ENCODE data around the gene CHL1.

CHL1 gene

GRCh38 chr3:244041-244440 is 47.5 kb downstream of the CHL1 start:
- in situ Hi-C loops (cut with HindIII; ENCODE audit: low pct_ligation_motif_present, low sequenced_read_pairs) = no loop called here
- DNase-seq = no peak
- TF ChIP-seq CTCF (IDR thresholded peaks at IDR 0.05; ENCODE audit: low read depth, low read length, missing control alignments) = no peak
- no peaks in the 10 kb centered on the region for H3K36me3 ChIP-seq (replicated peaks)
- H3K4me3 ChIP-seq (ENCODE audit: low read depth, low read length) = no peak overlapping the region
- no peaks in the 10 kb centered on the region for H3K27me3 ChIP-seq (replicated peaks)
- H3K27ac ChIP-seq = no peak overlapping the region

- Histone ChIP-seq H3K27ac (no peak overlapping the region), H3K27me3 (replicated peaks) (no peaks in the 10 kb centered on the region), H3K4me3 (ENCODE audit: low read depth, low read length) (no peak overlapping the region), H3K36me3 (replicated peaks) (no peaks in the 10 kb centered on the region)
- DNase-seq = no peak
- no peak for TF ChIP-seq CTCF (IDR thresholded peaks at IDR 0.05; ENCODE audit: low read depth, low read length, missing control alignments)
- in situ Hi-C loops (cut with HindIII; ENCODE audit: low pct_ligation_motif_present, low sequenced_read_pairs) = no loop called here
These were observed 51.4 kb downstream of the CHL1 start for GRCh38 chr3:247916-248315.

GRCh38 chr3:248864-249520 is 52.4 kb downstream of the CHL1 start:
- no peak for TF ChIP-seq CTCF (IDR thresholded peaks at IDR 0.05; ENCODE audit: low read depth, low read length, missing control alignments)
- H3K36me3 ChIP-seq (replicated peaks) = no peaks in the 10 kb centered on the region
- no peak overlapping the region for H3K27ac ChIP-seq
- no peaks in the 10 kb centered on the region for H3K27me3 ChIP-seq (replicated peaks)
- in situ Hi-C loops (cut with HindIII; ENCODE audit: low pct_ligation_motif_present, low sequenced_read_pairs) = no loop called here
- no peak for DNase-seq
- H3K4me3 ChIP-seq (ENCODE audit: low read depth, low read length) = no peak overlapping the region

GRCh38 chr3:249587-250262 is 53.2 kb downstream of the CHL1 start:
- in situ Hi-C loops (cut with HindIII; ENCODE audit: low pct_ligation_motif_present, low sequenced_read_pairs) = no loop called here
- Histone ChIP-seq H3K4me3 (ENCODE audit: low read depth, low read length) (no peak overlapping the region), H3K36me3 (replicated peaks) (no peaks in the 10 kb centered on the region), H3K27me3 (replicated peaks) (no peaks in the 10 kb centered on the region), H3K27ac (no peak overlapping the region)
- no peak for DNase-seq
- no peak for TF ChIP-seq CTCF (IDR thresholded peaks at IDR 0.05; ENCODE audit: low read depth, low read length, missing control alignments)

GRCh38 chr3:256501-256900 is 59.9 kb downstream of the CHL1 start:
- no peak for DNase-seq
- H3K27ac ChIP-seq = no peak overlapping the region
- no peak overlapping the region for H3K4me3 ChIP-seq (ENCODE audit: low read depth, low read length)
- in situ Hi-C loops (cut with HindIII; ENCODE audit: low pct_ligation_motif_present, low sequenced_read_pairs) = no loop called here
- TF ChIP-seq CTCF (IDR thresholded peaks at IDR 0.05; ENCODE audit: low read depth, low read length, missing control alignments) = no peak
- H3K27me3 ChIP-seq (replicated peaks) = no peaks in the 10 kb centered on the region
- H3K36me3 ChIP-seq (replicated peaks) = no peaks in the 10 kb centered on the region

Measured in brain microvascular endothelial cell (primary cell).